GM12874 (cell line): ENCODE data around the gene DCX.

Source experiments
- CTCF ChIP-seq: IDR thresholded peaks from 2 replicates; pipeline ENCODE4 v1.5.1; 2011; ENCODE audit warnings: low read depth, mild to moderate bottlenecking, control low read depth, low read length, moderate library complexity; ENCODE audit not compliant: insufficient read depth

The DCX gene

DNA sequence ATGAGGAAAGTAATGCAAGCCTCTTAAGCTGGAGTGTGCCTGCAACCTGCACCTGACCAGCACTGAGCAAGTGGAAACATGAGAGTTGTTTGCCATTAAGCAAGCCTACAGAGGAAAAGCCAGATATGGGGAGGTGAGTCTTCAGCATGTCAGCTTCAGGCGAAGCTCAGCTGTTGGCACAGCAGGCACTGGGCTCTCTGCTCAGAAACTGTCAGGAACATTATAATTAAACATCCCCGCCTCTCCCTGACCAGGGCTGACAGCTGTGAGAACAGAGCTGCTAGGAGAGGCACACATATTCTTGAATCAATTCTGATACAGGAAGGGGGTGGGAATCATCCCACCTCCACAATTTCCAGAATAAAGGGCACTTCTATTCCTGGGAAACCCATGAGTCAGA is 19.0 kb upstream of the DCX start:
- no peak for TF ChIP-seq CTCF

GRCh38 chrX:111411557-111411956 is 435 bp downstream of the DCX start:
- no peak for TF ChIP-seq CTCF

DNA sequence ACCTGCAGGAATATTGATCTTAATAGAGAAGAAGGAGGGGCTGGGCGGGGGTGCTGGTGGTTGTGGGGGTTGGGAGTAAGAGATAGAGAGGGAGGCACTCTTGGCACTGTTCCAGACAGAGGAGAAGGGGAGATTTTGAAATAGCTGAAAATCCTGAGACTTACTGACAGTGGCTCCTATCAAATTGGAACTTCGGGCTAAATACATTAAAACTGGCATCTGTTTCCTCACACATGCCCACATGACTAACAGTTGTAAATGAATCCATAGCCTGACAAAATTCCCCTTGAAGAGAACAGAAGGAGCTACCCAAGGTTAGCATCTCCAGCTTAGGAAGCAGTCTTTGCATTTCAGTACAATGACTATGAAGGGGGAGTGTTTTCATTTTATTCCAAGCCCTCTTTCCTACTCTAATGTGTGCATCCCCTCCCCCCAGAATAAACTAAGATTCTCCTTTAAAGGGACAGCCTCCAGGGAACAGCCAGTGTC is 1.4 kb downstream of the DCX start:
- TF ChIP-seq CTCF, result no peak

DNA sequence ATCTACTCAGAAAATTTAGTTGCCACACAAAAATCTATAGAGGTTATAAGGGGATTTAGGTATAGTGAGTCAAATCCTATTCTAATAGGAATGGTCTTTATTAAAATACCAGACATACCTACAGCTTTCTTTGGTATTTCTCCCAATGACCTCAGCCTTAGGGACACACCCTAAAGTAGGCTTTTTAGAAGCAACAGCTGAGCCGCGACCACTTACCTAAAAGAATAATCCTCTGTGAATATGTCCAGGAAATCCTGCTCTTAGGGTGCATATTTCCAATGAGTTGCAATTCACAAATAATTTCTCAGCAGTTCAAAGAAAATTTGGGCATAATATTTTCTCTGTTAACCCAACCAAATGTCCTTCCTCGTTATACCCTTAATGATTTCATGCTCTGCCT is 2.7 kb downstream of the DCX start:
- TF ChIP-seq CTCF, result no peak

GRCh38 chrX:111407948-111408347 is 4.0 kb downstream of the DCX start:
- TF ChIP-seq CTCF, result no peak

- TF ChIP-seq CTCF, result no peak
These were observed 9.6 kb downstream of the DCX start for GRCh38 chrX:111402344-111402743.

DNA sequence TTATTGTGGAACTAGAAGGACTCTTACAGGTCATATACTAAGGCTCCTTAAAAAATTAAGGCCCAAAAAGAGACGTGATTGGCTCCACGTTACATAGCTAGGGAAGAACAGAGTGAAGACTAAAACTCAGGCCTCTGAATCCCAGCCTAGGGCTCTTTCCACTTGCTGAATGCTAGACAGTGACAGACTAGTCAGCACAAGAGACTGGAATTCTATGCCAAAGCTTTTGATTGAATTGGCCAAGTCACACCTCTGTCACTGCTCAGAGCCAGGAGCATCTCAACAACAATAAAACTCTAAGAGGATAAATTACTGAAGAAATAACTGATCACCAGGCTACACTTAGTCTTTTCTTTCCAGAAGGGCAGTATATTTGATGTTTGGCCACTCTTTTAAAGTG is 16.8 kb downstream of the DCX start:
- TF ChIP-seq CTCF, result no peak

GRCh38 chrX:111394569-111394968 is 17.4 kb downstream of the DCX start:
- TF ChIP-seq CTCF, result no peak
